Stimulated activated CD8-positive, alpha-beta memory T cell treated with anti-CD3 and anti-CD28 coated beads, Interleukin-12 subunit alpha, Interleukin-12 subunit beta, amount 100 ng/mL, for 1 hour (primary cell): Measurements from ENCODE around the gene FAR2.
"Not testable (repeated sequence)": the region's sequence is repeated elsewhere in the genome, so short reads cannot be mapped to it uniquely, and the experiment has no call there.

Experiments
- DNase-seq: peaks from one replicate; pipeline ENCODE4 v3.0.0-alpha.2; 2020; ENCODE audit warnings: low read depth

The FAR2 gene

DNA sequence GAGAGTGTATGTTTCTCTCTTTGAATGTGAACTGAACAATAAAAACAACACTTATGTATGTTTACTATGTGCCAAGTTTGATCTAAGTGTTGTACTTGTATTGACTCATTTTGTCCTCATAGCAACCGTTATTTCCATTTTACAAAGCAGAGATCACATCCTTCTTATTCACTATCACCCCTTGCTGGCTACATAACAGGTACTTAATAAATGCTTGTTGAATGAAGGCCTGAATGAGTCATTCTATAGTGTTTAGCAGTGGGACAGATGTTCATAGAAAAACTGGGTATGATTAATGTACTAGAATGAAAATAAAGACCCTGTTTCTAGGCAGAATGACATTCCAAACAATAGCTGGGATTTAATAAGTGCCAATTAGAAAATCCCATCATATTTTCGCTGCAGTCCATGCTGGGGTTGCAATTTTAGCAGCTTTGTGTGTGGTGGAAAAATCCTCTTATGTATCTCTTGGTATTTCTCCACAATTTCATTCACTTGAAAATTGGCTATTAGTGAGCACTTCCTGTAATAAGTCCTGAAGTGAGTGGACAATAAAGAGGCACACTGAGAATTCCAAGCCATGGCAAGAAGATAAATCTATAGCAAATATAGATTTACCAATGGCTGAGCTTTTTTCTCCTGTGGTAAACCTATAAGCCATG lies 86.0 kb downstream of the FAR2 start:
- no peak for DNase-seq

DNA sequence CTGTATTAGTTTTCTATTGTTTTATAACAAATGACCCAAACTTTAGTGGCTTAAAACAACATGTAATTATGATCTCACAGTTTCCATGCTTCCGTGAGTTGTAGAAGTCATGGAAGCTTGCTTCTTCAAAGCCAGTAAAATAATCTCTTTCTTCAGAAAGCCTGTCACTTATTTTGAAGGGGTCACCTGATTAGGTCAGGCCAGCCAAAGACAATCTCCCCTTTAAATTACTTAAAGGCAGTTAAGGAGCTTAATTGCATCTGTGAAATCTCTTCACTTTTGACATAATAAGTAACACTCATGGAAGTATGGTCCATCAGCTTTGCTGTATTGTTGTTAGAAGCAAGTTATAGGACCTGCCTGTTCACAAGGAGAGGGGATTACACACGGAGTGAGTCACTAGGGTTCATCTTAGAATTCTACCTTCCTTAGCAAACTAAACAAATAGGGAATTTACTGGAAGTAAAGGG lies 89.8 kb downstream of the FAR2 start:
- no peak for DNase-seq

DNA sequence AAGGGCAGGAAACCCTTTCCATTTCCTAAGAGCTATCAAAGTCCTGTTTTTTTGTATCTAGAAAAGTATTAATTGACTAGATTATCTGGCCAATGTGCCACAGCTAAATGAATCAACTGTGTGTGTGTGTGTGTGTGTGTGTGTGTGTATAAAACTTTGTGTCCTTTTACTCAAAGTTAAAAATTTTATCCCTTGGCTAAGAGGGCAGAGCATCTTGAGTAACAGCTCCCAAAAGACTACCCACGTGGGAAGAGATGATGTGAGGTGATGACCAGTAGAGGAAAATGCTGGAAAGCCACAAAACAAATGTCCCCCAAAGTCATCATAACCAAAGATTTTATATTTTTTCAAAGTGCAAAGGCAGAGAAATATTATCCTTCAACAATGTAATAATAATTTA lies 90.3 kb downstream of the FAR2 start:
- no peak for DNase-seq

GRCh38 chr12:29240441-29240840 lies 91.4 kb downstream of the FAR2 start:
- no peak for DNase-seq

- DNase-seq: no peak
Measured at GRCh38 chr12:29241821-29242591, 92.9 kb downstream of the FAR2 start.

DNA sequence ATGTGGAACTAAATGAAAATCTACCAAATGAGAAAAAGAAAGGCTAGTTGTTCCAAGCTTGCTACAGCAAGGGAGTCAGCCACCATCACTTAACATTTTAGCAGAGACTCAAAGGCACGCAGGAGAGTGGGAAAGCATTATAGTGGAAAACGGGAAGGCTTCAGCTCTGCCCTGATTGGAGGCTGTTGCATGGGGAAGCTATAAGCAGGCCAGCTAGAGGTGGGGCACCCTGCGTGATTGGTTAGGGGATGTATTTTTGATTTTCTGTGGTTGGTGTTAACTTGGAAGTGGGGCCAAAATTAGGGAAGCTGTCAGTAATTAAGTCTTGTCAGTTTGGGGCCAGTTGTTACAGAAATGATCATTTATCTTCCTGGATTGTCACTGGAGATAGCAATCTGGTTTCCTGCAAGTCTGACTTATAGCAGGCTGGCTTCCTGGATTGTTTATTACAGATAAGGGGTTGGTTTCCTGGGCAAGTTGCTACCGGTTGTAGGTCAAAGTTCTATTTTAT lies 93.9 kb downstream of the FAR2 start:
- DNase-seq: no peak

DNA sequence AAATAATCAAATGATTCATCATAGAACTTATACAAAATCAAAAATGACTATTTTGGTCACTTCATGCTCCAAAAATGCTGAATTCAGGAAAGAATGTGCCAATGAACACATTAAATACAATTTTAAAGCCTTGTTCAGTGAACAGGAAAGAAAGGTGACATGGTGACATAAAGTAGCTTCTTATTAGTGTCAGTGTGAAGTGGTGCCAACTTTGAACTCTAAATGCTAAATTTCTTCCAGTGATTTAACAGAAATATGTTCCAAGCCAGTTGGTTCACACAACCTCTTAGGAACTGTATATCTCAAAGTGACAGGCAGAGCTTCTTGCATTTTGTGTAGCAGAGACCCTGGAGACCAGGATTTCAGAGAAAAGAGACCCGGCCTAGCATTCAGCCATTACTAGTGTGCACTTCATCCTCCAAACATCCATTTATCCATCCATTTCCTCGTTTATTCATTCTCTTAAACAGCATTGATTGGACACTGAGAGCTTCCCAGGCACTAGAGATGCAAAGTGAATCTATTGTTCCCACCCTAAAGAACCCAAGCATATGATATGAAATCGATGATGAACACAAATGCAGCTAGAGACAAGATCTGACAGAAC lies 95.2 kb downstream of the FAR2 start:
- no peak for DNase-seq

DNA sequence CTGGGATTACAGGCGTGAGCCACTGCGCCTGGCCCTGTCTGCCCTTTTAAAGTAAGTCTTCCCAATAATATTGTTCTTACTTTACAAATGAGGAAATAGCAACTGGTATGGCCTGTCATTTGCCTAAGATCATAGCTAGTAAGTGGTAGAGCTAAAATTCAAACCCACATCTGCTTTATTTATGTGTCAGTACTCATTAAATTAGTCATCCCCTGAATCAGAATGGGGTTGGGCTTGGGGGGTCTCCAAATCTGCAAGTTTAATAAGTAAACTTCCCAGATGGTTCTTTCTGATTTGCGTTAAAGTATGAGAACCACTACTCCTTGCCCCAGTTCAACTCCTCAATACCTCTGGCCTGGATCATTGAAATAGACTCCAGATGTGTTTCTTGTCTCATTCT lies 96.2 kb downstream of the FAR2 start:
- DNase-seq: no peak

DNA sequence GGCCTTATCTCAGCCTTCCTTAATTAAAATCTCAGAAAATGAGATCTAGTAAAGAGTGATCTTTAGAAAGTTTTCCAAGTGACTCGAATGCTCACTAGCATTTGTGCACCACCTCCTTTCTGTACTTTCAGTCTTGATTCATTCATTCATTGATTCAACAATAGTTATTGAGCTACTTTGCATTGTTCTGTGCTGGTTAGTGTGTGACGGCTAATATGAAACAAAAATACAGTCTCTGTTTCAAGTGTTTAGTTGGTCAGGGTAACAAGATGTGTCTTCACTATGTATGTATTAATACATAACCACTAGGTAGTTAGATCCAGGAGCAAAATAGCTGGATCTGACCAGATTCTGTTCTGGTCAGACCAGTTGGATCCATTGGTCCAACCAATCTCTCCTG lies 100.9 kb downstream of the FAR2 start:
- no peak for DNase-seq

GRCh38 chr12:29253906-29254625 lies 105.0 kb downstream of the FAR2 start:
- no peak for DNase-seq

GRCh38 chr12:29255042-29255441 lies 106.0 kb downstream of the FAR2 start:
- no peak for DNase-seq

DNA sequence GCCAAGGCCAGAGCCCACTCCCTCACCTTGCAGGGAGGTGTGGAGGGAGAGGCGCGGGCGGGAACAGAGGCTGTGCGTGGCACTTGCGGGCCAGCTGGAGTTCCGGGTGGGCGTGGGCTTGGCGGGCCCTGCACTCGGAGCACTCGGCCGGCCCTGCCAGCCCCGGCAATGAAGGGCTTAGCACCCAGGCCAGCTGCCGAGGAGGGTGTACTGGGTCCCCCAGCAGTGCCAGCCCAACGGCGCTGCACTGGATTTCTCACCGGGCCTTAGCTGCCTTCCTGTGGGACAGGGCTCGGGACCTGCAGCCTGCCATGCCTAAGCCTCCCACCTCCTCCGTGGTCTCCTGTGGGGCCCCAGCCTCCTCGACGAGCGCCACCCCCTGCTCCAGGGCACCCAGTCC lies 107.5 kb downstream of the FAR2 start:
- DNase-seq: no peak

DNA sequence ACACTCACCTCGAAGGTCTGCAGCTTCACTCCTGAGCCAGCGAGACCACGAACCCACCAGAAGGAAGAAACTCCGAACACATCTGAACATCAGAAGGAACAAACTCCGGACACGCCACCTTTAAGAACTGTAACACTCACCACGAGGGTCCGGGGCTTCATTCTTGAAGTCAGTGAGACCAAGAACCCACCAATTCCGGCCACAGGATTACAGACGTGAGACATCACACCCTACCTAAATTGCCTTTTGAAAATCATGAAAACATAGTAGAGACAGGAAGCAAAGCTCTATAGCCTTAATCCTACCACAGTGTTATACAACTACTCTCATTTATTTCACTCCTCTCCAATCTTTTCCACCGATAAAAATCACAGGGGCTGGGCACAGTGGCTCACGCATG lies 108.6 kb downstream of the FAR2 start:
- not testable (repeated sequence) for DNase-seq

DNA sequence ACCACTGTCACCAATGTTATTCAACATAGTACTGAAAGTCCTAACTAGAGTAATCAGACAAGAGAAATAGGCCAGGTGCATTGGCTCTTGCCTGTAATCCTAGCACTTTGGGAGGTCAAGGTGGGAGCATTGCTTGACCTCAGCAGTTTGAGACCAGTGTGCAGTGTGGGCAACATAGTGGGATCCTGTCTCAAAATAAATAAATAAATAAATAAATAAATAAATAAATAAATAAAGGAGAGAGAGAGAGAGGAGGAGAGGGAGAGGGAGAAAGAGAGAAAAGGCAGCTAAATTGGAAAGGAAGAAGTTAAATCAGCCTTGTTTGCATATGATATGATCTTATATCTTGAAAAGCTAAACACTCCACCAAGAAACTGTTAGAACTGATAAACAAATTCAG lies 115.3 kb downstream of the FAR2 start:
- DNase-seq: no peak

- DNase-seq: no peak
Measured at GRCh38 chr12:29269706-29270408, 120.8 kb downstream of the FAR2 start.

DNA sequence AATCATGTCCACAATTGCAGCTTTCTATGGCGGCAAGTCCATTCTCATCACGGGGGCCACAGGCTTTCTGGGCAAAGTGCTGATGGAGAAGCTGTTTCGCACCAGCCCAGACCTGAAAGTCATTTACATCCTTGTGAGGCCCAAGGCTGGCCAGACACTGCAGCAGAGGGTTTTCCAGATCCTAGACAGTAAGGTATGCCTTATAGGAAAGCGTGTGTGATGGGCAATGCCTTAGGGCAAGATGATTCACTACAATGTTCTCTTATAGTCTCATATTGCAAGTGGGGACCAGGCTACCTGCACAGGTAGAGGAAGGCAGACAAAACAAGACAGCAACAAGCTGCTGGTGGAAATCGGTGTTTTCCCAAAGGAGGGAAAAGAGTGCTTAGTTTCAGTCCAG lies 121.4 kb downstream of the FAR2 start:
- no peak for DNase-seq

GRCh38 chr12:29273178-29273843 lies 124.2 kb downstream of the FAR2 start:
- DNase-seq: no peak

- no peak for DNase-seq
Measured at GRCh38 chr12:29275834-29276233, 126.8 kb downstream of the FAR2 start.

GRCh38 chr12:29277231-29277630 lies 128.2 kb downstream of the FAR2 start:
- DNase-seq: no peak

DNA sequence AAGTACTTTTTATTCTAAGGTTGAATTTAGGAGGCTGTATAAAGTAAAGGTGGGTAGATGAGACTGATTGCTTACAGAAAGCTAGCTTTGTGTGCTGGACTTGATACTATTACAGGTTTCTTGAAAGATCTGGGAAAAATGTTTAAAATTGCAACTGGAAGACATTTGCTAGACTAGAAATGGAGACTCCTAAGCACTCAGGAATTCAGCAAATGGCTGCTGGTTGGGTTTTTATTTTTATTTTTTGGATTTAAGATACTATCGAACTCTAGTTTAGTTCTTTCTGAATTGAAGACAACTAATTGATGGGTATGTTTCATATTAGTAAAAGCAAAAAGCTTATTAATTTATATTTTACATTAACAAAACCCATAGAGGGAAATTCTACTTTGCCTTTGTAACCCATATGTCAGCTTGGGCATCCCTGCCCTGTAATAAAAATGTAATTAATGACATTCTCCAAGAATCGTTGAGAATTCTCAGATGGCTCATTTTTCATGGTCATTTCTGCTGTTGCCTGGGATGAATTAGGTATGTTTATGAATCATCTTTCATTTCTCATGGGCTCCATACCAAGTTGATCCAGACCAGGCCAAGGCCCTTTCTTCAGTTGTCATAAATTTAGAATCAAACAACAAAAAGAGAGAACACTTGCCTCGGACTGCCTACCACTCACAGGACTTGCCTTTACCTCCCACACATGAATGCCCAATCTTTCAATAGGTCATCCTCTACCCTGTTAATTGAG lies 129.8 kb downstream of the FAR2 start:
- DNase-seq: no peak
